ENCODE data around the gene GNPNAT1.

GNPNAT1 gene

GRCh38 chr14:52791223-52792096, at the start of gene GNPNAT1:
TSS of gene GNPNAT1 (minus strand) at chr14:52791607. CDS start at chr14:52784650, 6,957 bp downstream.
- in situ Hi-C loops (cut with HindIII; ENCODE audit: low sequenced_read_pairs) = no loop called here

GRCh38 chr14:52840877-52841276, 49.5 kb upstream of the GNPNAT1 start:
- in situ Hi-C loops (cut with HindIII; ENCODE audit: low sequenced_read_pairs) = no loop called here

GRCh38 chr14:52837451-52837850, 46.0 kb upstream of the GNPNAT1 start:
- in situ Hi-C loops (cut with HindIII; ENCODE audit: low sequenced_read_pairs) = no loop called here

GRCh38 chr14:52836063-52836462, 44.7 kb upstream of the GNPNAT1 start:
- in situ Hi-C loops (cut with HindIII; ENCODE audit: low sequenced_read_pairs) = no loop called here

GRCh38 chr14:52835122-52835903, 43.9 kb upstream of the GNPNAT1 start:
- in situ Hi-C loops (cut with HindIII; ENCODE audit: low sequenced_read_pairs) = no loop called here

- in situ Hi-C loops (cut with HindIII; ENCODE audit: low sequenced_read_pairs) = no loop called here
These were observed 43.0 kb upstream of the GNPNAT1 start for GRCh38 chr14:52834440-52834842.

- in situ Hi-C loops (cut with HindIII; ENCODE audit: low sequenced_read_pairs) = no loop called here
These were observed 42.5 kb upstream of the GNPNAT1 start for GRCh38 chr14:52833891-52834290.

- in situ Hi-C loops (cut with HindIII; ENCODE audit: low sequenced_read_pairs) = no loop called here
These were observed 38.2 kb upstream of the GNPNAT1 start for GRCh38 chr14:52829527-52830185.

- in situ Hi-C loops (cut with HindIII; ENCODE audit: low sequenced_read_pairs) = no loop called here
These were observed 36.0 kb upstream of the GNPNAT1 start for GRCh38 chr14:52827426-52827825.

GRCh38 chr14:52825085-52825484, 33.7 kb upstream of the GNPNAT1 start:
- in situ Hi-C loops (cut with HindIII; ENCODE audit: low sequenced_read_pairs) = no loop called here

- in situ Hi-C loops (cut with HindIII; ENCODE audit: low sequenced_read_pairs) = no loop called here
These were observed 33.1 kb upstream of the GNPNAT1 start for GRCh38 chr14:52824462-52824861.

- in situ Hi-C loops (cut with HindIII; ENCODE audit: low sequenced_read_pairs) = no loop called here
These were observed 30.4 kb upstream of the GNPNAT1 start for GRCh38 chr14:52821805-52822250.

- in situ Hi-C loops (cut with HindIII; ENCODE audit: low sequenced_read_pairs) = no loop called here
These were observed 16.7 kb upstream of the GNPNAT1 start for GRCh38 chr14:52808101-52808500.

- in situ Hi-C loops (cut with HindIII; ENCODE audit: low sequenced_read_pairs) = no loop called here
These were observed 14.7 kb upstream of the GNPNAT1 start for GRCh38 chr14:52806115-52806514.

- in situ Hi-C loops (cut with HindIII; ENCODE audit: low sequenced_read_pairs) = no loop called here
These were observed 11.2 kb upstream of the GNPNAT1 start for GRCh38 chr14:52802597-52802996.

GRCh38 chr14:52801014-52801712, 9.8 kb upstream of the GNPNAT1 start:
- in situ Hi-C loops (cut with HindIII; ENCODE audit: low sequenced_read_pairs) = no loop called here

- in situ Hi-C loops (cut with HindIII; ENCODE audit: low sequenced_read_pairs) = no loop called here
These were observed 7.4 kb upstream of the GNPNAT1 start for GRCh38 chr14:52798826-52799225.

- in situ Hi-C loops (cut with HindIII; ENCODE audit: low sequenced_read_pairs) = no loop called here
These were observed 6.2 kb upstream of the GNPNAT1 start for GRCh38 chr14:52797653-52798052.

GRCh38 chr14:52793061-52793460, 1.7 kb upstream of the GNPNAT1 start:
- in situ Hi-C loops (cut with HindIII; ENCODE audit: low sequenced_read_pairs) = no loop called here

- in situ Hi-C loops (cut with HindIII; ENCODE audit: low sequenced_read_pairs) = no loop called here
These were observed 649 bp upstream of the GNPNAT1 start for GRCh38 chr14:52792097-52792415.

GRCh38 chr14:52790756-52791222, 618 bp downstream of the GNPNAT1 start:
- in situ Hi-C loops (cut with HindIII; ENCODE audit: low sequenced_read_pairs) = no loop called here
